VCaP (cell line): ENCODE data around the gene FZR1.

ENCODE experiments used
- H3K27ac ChIP-seq: fragments of 450-650 bp; 2 replicates; pipeline ENCODE4 v1.5.1; 2017
- TF ChIP-seq, protein P1 (sequence below): fragments of 450-650 bp; conservative IDR thresholded peaks from 2 replicates; pipeline ENCODE4 v1.5.1; 2017; ENCODE audit warnings: mild to moderate bottlenecking, moderate library complexity

FZR1 gene

DNA sequence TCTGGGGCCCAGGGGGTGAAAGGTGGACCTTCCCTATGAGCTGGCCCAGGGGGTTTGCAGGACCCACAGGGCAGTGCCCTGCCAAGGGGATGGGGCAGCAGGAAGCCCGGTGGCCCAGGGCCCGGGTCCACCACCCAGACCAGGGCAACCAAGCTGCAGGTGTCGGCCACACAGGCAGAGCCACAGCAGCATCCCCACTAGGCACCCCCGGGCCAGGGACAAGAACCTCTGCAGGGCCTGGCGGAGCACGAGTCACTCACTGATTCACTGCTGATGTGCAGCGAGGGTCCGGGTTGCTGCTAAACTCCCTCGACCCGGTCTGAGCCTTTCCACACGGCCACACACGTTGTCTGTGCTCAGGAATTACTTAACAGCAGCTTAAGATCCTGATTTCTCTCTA lies 8.8 kb downstream of the FZR1 start:
- TF ChIP-seq, protein P1, sequence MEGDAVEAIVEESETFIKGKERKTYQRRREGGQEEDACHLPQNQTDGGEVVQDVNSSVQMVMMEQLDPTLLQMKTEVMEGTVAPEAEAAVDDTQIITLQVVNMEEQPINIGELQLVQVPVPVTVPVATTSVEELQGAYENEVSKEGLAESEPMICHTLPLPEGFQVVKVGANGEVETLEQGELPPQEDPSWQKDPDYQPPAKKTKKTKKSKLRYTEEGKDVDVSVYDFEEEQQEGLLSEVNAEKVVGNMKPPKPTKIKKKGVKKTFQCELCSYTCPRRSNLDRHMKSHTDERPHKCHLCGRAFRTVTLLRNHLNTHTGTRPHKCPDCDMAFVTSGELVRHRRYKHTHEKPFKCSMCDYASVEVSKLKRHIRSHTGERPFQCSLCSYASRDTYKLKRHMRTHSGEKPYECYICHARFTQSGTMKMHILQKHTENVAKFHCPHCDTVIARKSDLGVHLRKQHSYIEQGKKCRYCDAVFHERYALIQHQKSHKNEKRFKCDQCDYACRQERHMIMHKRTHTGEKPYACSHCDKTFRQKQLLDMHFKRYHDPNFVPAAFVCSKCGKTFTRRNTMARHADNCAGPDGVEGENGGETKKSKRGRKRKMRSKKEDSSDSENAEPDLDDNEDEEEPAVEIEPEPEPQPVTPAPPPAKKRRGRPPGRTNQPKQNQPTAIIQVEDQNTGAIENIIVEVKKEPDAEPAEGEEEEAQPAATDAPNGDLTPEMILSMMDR: no peak
- no peak overlapping the region for H3K27ac ChIP-seq

DNA sequence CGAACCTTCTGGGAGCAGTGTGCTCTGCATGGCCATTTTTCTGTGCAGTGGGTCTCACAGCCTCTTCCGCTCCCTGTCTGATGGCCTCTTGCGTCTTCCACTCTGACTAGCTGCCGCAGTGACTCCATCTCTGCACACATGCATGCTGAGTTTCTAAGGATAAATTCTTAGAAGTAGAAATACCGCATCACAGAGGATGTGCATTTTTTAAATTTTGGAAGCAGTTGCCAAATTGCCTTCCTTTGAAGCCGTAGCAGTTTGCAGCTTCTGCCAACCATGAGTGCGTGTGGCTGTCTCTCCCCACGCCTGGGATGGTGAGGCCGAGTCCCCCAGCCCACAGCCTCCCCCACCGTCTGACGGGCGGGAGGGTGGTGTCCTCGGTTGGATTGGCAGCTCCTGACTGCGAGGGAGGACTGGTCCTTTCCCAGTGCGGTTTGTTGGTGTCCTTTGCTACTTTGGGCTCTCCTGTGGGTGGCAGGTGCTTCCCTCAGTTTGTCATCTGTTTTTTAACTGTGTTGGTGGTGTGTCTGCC lies 9.8 kb downstream of the FZR1 start:
- TF ChIP-seq, protein P1: no peak

DNA sequence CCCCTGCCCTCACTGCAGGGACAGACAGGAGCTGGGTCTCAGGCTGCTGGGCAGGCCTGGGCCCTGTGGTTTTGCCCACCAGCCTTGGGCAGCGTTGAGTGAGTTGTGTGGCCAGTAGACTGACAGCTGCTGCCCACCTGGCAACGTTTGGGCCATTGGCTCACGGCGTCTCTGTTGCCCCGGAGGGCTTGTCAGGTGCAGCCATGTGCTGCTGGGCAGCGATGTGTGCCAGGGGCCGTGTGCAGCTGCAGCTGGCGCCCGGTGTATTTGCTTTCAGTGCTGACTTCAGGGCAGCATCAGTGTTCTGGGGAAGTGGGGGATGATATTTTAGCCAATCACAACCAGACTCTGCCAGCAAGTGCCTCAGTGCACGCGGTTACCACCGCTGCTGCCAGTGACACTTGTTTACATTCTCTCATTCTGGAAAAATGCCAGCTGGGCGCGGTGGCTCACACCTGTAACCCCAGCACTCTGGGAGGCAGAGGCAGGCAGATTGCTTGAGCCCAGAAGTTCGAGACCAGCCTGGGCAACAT lies 10.6 kb downstream of the FZR1 start:
- TF ChIP-seq, protein P1: no peak
- H3K27ac ChIP-seq: no peak overlapping the region

More for the DNA sequence above, 9.8 kb downstream of the FZR1 start:
- H3K27ac ChIP-seq: no peak overlapping the region

DNA sequence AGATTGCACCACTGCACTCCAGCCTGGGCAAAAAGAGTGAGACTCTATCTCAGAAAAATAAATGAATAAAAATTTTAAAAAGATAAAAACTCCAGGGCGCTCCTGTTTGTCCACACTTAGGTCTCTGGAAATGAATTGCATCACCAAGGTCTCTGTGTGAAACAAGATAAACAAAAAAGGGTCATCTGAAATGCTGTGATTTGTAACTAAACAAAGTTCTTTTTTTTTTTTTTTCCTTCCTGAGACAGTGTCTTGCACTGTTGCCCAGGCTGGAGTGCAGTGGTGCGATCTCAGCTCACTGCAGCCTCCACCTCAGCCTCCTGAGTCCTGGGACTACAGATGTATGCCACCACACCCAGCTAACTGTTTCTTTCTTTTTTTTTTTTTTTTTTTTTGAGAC lies 11.5 kb downstream of the FZR1 start:
- TF ChIP-seq, protein P1: no peak
- no peak overlapping the region for H3K27ac ChIP-seq

DNA sequence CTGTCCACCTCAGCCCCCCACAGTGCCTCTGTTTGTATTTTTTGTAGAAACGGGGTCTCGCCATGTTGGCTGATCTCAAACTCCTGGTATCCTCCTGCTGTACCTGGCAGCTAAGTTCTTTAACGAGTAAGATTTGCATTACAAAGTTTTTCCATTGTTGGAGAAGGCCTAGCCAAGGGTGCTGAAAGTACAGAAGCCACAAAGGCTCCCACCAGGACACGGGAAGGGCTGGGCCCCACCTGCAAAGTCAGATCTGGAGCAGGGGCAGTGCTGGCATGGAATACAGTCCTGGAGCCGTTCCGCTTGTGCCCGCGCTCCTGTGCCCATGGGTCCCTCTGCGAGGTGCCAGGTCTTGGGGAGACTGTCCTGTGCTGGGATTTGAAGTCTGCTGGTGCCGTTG lies 12.1 kb downstream of the FZR1 start:
- TF ChIP-seq, protein P1: no peak
- H3K27ac ChIP-seq: no peak overlapping the region

DNA sequence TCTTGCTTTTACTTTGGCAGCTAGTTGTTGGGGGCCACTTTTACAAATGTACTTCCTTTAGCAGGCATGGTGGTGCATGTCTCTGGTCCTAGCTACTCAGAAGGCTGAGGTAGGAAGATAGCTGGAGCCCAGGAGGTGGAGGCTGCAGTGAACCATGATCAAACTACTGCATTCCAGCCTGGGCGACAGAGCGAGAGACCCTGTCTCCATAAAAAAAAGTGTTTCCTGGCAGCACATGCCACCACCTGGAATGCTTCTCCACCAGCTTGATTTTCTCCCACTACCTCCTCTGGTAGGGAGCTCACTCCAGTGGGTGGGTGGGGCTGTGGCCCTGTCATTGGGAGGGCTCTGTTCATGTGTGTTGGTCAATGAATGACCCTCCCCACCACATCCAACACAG lies 12.5 kb downstream of the FZR1 start:
- TF ChIP-seq, protein P1: no peak
- H3K27ac ChIP-seq: no peak overlapping the region

DNA sequence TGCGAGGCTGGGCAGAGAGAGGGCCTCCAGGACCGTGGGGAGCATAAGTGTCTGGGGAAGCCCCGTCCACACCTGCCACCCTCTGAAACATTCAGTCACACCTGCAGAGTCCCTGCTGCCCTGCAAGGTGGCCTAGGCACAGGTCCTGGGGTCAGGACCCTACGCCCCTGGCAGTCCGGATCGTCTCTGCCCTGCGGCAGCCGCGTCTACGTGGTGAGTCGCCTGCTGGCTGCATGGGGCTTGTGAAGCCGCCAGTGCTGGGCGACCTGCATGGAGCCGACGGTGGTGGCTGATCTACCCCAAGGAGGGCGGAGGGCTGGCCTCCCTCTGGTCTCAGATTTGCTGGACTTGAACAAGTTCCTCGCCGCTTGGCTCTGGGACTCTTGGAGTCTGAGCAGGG lies 13.0 kb downstream of the FZR1 start:
- TF ChIP-seq, protein P1: no peak
- no peak overlapping the region for H3K27ac ChIP-seq
